ENCODE data around the gene VSTM2B. TPM values are rescaled to one million over a fixed set of nuclear protein-coding genes. Genes with fewer than 3 reads are reported as not detected.

The VSTM2B gene
- total and polyA plus RNA-seq, 2 of the 13 experiments (the other 11 are each of a cell fraction or from before 2014, with no cell fraction given) = not detected

- FAIRE-seq (no peak), DNase-seq (ENCODE audit: low spot score) (no peak), ATAC-seq (no peak)
- no peak overlapping the region for H3K4me3 ChIP-seq (replicated peaks in 1 of 3; ENCODE audit: insufficient read depth in 1 of 3, low read depth in 2 of 3, low read length in 3 of 3)
- intact Hi-C loops (cut with micrococcal nuclease; ENCODE audit: unreplicated experiment) = no loop called here
- H4K20me1 ChIP-seq (ENCODE audit: insufficient read depth, low read length) = no peaks in the 10 kb centered on the region
- H3K9ac ChIP-seq (ENCODE audit: insufficient read depth, low read depth, low read length) = no peak overlapping the region
- ChIA-PET POLR2A (no interaction called here), CTCF (ENCODE audit: low intra/inter-chr PET ratio, low total read pairs) (no interaction called here)
- no peak overlapping the region for H3K4me2 ChIP-seq (ENCODE audit: low read depth, low read length)
- H3K36me3 ChIP-seq (replicated peaks in 1 of 2; ENCODE audit: control insufficient read depth in 1 of 2, insufficient read depth in 2 of 2, low read length in 2 of 2) = no peaks in the 10 kb centered on the region
- in situ Hi-C loops (cut with HindIII; ENCODE audit: extremely low pct_ligation_motif_present, low pct_unique_long_range_greater_than_20kb) = no loop called here
- 43% methylated on average over 6 of the region's 6 CpGs for WGBS (ENCODE audit: low lambda C conversion rate)
- no peak overlapping the region for H3K27ac ChIP-seq (ENCODE audit: extremely low read length, insufficient read depth, low read length)
- TF ChIP-seq ATF7 (IDR thresholded peaks at IDR 0.05) (peak; percentile 62), ATF7 (CRISPR knock-in tag; IDR thresholded peaks at IDR 0.05) (no peak), ZNF646 (CRISPR knock-in tag; IDR thresholded peaks at IDR 0.05) (no peak), ZNF232 (CRISPR knock-in tag; IDR thresholded peaks at IDR 0.05; ENCODE audit: borderline replicate concordance) (no peak), PRDM10 (CRISPR knock-in tag; IDR thresholded peaks at IDR 0.05; ENCODE audit: low read depth) (no peak)
- no peaks in the 10 kb centered on the region for H3K9me3 ChIP-seq (ENCODE audit: low read length)
- BruUV-seq (replicated peaks) = no TSS peak
- no peaks in the 10 kb centered on the region for H3K4me1 ChIP-seq (ENCODE audit: insufficient read depth, low read length)
- peaks cover 0 to 29% of the 10 kb centered on the region in 2 experiments; a peak in 4 of 5 replicates for H3K27me3 ChIP-seq (ENCODE audit: control insufficient read depth in 1 of 2, insufficient read depth in 2 of 2, low read length in 2 of 2)
- no peaks in the 10 kb centered on the region for H3K79me2 ChIP-seq (ENCODE audit: insufficient read depth, low read length)
- H2AFZ ChIP-seq (ENCODE audit: low read length) = no peak overlapping the region
These were observed 68.1 kb downstream of the VSTM2B start for GRCh38 chr19:29593869-29594268.
